Left ventricle myocardium inferior (tissue), 1 donor: ENCODE measurements around the gene PGGHG. TPM values are rescaled to one million over a fixed set of nuclear protein-coding genes. Genes with fewer than 3 reads are reported as not detected.
A peak's percentile ranks its signal among the peaks of the same experiment; 100 is the strongest.
"Not testable (repeated sequence)": the region's sequence is repeated elsewhere in the genome, so short reads cannot be mapped to it uniquely, and the experiment has no call there.

Source experiments
- DNase-seq: peaks from one replicate; pipeline ENCODE4 v3.0.0-alpha.2; 2020
- H3K27ac ChIP-seq: fragments of 200-600 bp; replicated peaks from 2 replicates; pipeline ENCODE4 v1.8.0; 2021
- H3K27me3 ChIP-seq: fragments of 200-600 bp; 2 replicates; pipeline ENCODE4 v1.8.0; 2021; ENCODE audit warnings: low read depth
- H3K36me3 ChIP-seq: fragments of 200-600 bp; 2 replicates; pipeline ENCODE4 v1.8.0; 2021
- H3K4me1 ChIP-seq: fragments of 200-600 bp; 2 replicates; pipeline ENCODE4 v1.8.0; 2021
- H3K4me3 ChIP-seq: fragments of 200-600 bp; 2 replicates; pipeline ENCODE4 v1.8.0; 2021; ENCODE audit warnings: mild to moderate bottlenecking, moderate library complexity
- H3K9me3 ChIP-seq: fragments of 200-600 bp; replicated peaks from 2 replicates; pipeline ENCODE4 v1.8.0; 2021
- CTCF ChIP-seq: fragments of 200-600 bp; IDR thresholded peaks from 2 replicates; pipeline ENCODE4 v1.8.0; 2021; ENCODE audit warnings: antibody characterized with exemption, mild to moderate bottlenecking, borderline replicate concordance
- intact Hi-C: fragments of 100-400 bp; cut with micrococcal nuclease; formaldehyde crosslinking; loops from one replicate; pipeline ENCODE4 v1.11.0; 2022
- total RNA-seq: library from RNA; stranded (reverse); fragmentation: NEBNext Ultra II Directional; extraction: Animal tissue kit (Norgen Biotek cat#: 25700); gene quantifications from one replicate; pipeline ENCODE4 v1.2.1, GENCODE V29; 2021
- donor health status: DM: no; HTN: yes; CAD: no; lungs with severe emphysema.

The PGGHG gene
- total RNA-seq, 1 donor from 2014 or later: 7.2 TPM

- H3K9me3 ChIP-seq: no peaks in the 10 kb centered on the region
- intact Hi-C loops: no loop called here
- DNase-seq: peak; percentile 18
- peaks cover 57% of the 10 kb centered on the region for H3K4me1 ChIP-seq
- H3K36me3 ChIP-seq: no peaks in the 10 kb centered on the region
- H3K4me3 ChIP-seq: peak overlapping the region; percentile 74
- H3K27me3 ChIP-seq: peaks cover 59% of the 10 kb centered on the region
- H3K27ac ChIP-seq: peak overlapping the region; percentile 94
- TF ChIP-seq CTCF: no peak
Observed at GRCh38 chr11:315516-315994, 26.6 kb downstream of the PGGHG start.

GRCh38 chr11:316031-316701, 27.2 kb downstream of the PGGHG start:
- Histone ChIP-seq H3K27me3 (peaks cover 59% of the 10 kb centered on the region), H3K4me1 (peaks cover 57% of the 10 kb centered on the region), H3K4me3 (peak overlapping the region; percentile 74), H3K36me3 (no peaks in the 10 kb centered on the region), H3K27ac (peak overlapping the region; percentile 94), H3K9me3 (no peaks in the 10 kb centered on the region)
- intact Hi-C loops: no loop called here
- peak; percentile 44 for DNase-seq
- TF ChIP-seq CTCF: no peak

GRCh38 chr11:316891-317301, 28.0 kb downstream of the PGGHG start:
- DNase-seq: no peak
- H3K27me3 ChIP-seq: peaks cover 56% of the 10 kb centered on the region
- no peaks in the 10 kb centered on the region for H3K36me3 ChIP-seq
- H3K4me1 ChIP-seq: peaks cover 54% of the 10 kb centered on the region
- no peaks in the 10 kb centered on the region for H3K9me3 ChIP-seq
- no peak for TF ChIP-seq CTCF
- intact Hi-C loops: no loop called here
- peak overlapping the region; percentile 94 for H3K27ac ChIP-seq
- H3K4me3 ChIP-seq: peak overlapping the region; percentile 74

GRCh38 chr11:317668-318404, 28.9 kb downstream of the PGGHG start:
- Histone ChIP-seq H3K27ac (peak overlapping the region; percentile 94), H3K27me3 (peaks cover 48% of the 10 kb centered on the region), H3K4me3 (peak overlapping the region; percentile 74), H3K4me1 (peaks cover 49% of the 10 kb centered on the region)
- DNase-seq, H3K9me3 ChIP-seq, H3K36me3 ChIP-seq, intact Hi-C loops: not testable (repeated sequence)

- peaks cover 43% of the 10 kb centered on the region for H3K4me1 ChIP-seq
- DNase-seq, H3K9me3 ChIP-seq, intact Hi-C loops, H3K36me3 ChIP-seq: not testable (repeated sequence)
- H3K27me3 ChIP-seq: peaks cover 41% of the 10 kb centered on the region
- H3K27ac ChIP-seq: peak overlapping the region; percentile 98
- H3K4me3 ChIP-seq: peak overlapping the region; percentile 87
Observed at GRCh38 chr11:318405-319120, 29.6 kb downstream of the PGGHG start.

GRCh38 chr11:319121-319887, 30.4 kb downstream of the PGGHG start:
- intact Hi-C loops, H3K36me3 ChIP-seq, DNase-seq, H3K9me3 ChIP-seq: not testable (repeated sequence)
- Histone ChIP-seq H3K27me3 (peaks cover 34% of the 10 kb centered on the region), H3K4me1 (peaks cover 41% of the 10 kb centered on the region), H3K27ac (peak overlapping the region; percentile 98), H3K4me3 (peak overlapping the region; percentile 87)

- H3K9me3 ChIP-seq, intact Hi-C loops, H3K36me3 ChIP-seq, DNase-seq: not testable (repeated sequence)
- peaks cover 31% of the 10 kb centered on the region for H3K27me3 ChIP-seq
- peak overlapping the region; percentile 87 for H3K4me3 ChIP-seq
- H3K4me1 ChIP-seq: peaks cover 47% of the 10 kb centered on the region
- peak overlapping the region; percentile 98 for H3K27ac ChIP-seq
Observed at GRCh38 chr11:319888-320273, 31.0 kb downstream of the PGGHG start.
